GM23248 (cell line): ENCODE measurements around the gene DMTF1. TPM values are rescaled to one million over a fixed set of nuclear protein-coding genes. Genes with fewer than 3 reads are reported as not detected.

Experiments used
- DNase-seq: peaks from one replicate; pipeline ENCODE4 v3.0.0-alpha.2; 2015
- H2AFZ ChIP-seq: fragments of 200-600 bp; sonication (generic); 2 replicates; pipeline ENCODE4 v1.6.1; 2016; ENCODE audit warnings: antibody characterized with exemption
- H3F3A ChIP-seq: fragments of 200-600 bp; sonication (generic); 2 replicates; pipeline ENCODE4 v1.6.1; 2016; ENCODE audit warnings: mild to moderate bottlenecking, antibody characterized with exemption, mixed run types; ENCODE audit not compliant: insufficient read depth
- H3K27ac ChIP-seq: fragments of 200-600 bp; sonication (generic); 2 replicates; pipeline ENCODE4 v1.5.1; 2016; ENCODE audit warnings: mild to moderate bottlenecking
- H3K27me3 ChIP-seq: fragments of 200-600 bp; sonication (generic); replicated peaks from 2 replicates; pipeline ENCODE4 v1.6.1; 2016; ENCODE audit warnings: mild to moderate bottlenecking; ENCODE audit not compliant: insufficient read depth
- H3K36me3 ChIP-seq: fragments of 200-600 bp; sonication (generic); 2 replicates; pipeline ENCODE4 v1.6.1; 2016; ENCODE audit warnings: low read depth, mild to moderate bottlenecking
- H3K4me1 ChIP-seq: fragments of 200-600 bp; sonication (generic); 2 replicates; pipeline ENCODE4 v1.6.1; 2016; ENCODE audit warnings: mild to moderate bottlenecking; ENCODE audit not compliant: insufficient read depth
- H3K4me2 ChIP-seq: fragments of 200-600 bp; sonication (generic); one replicate; pipeline ENCODE4 v1.6.1; 2016; ENCODE audit warnings: mild to moderate bottlenecking; ENCODE audit not compliant: unreplicated experiment
- H3K4me3 ChIP-seq: fragments of 200-600 bp; sonication (generic); 2 replicates; pipeline ENCODE4 v1.5.1; 2016; ENCODE audit warnings: mild to moderate bottlenecking
- H3K79me2 ChIP-seq: fragments of 200-600 bp; sonication (generic); 2 replicates; pipeline ENCODE4 v1.6.1; 2016; ENCODE audit warnings: mild to moderate bottlenecking; ENCODE audit not compliant: insufficient read depth
- H3K9ac ChIP-seq: fragments of 200-600 bp; sonication (generic); 2 replicates; pipeline ENCODE4 v1.6.1; 2016; ENCODE audit warnings: mild to moderate bottlenecking
- H3K9me2 ChIP-seq: fragments of 200-600 bp; sonication (generic); 2 replicates; pipeline ENCODE4 v1.6.1; 2016; ENCODE audit warnings: mixed run types, mild to moderate bottlenecking, moderate library complexity; ENCODE audit not compliant: insufficient read depth
- H3K9me3 ChIP-seq: fragments of 200-600 bp; sonication (generic); one replicate; pipeline ENCODE4 v1.6.1; 2017; ENCODE audit warnings: low read depth
- H4K20me1 ChIP-seq: fragments of 200-600 bp; sonication (generic); 2 replicates; pipeline ENCODE4 v1.6.0; 2016; ENCODE audit not compliant: insufficient read depth
- EZH2 ChIP-seq: fragments of 200-600 bp; sonication (generic); IDR thresholded peaks from 2 replicates; pipeline ENCODE4 v1.6.1; 2018; ENCODE audit warnings: antibody characterized with exemption, mild to moderate bottlenecking; ENCODE audit not compliant: insufficient read depth, poor library complexity, severe bottlenecking
- EZH2phosphoT487 ChIP-seq: fragments of 200-600 bp; sonication (generic); IDR thresholded peaks from 2 replicates; pipeline ENCODE4 v1.6.1; 2018; ENCODE audit warnings: antibody characterized with exemption, moderate library complexity, mild to moderate bottlenecking, low read depth; ENCODE audit not compliant: insufficient read depth
- WGBS, 2 experiments: methylation state at CpG; one replicate each; pipeline ENCODE4 v1.1.6; 2015 to 2017; ENCODE audit warnings: low lambda C conversion rate in 2 of 2, low coverage in 1 of 2; ENCODE audit errors: missing lambda C conversion rate in 2 of 2; 5-methylcytosine and 5-hydroxymethylcytosine counted together
- in situ Hi-C: fragments of 300-500 bp; cut with MboI; formaldehyde crosslinking; loops from 2 replicates; pipeline ENCODE4 v1.15.0; 2020
- polyA plus RNA-seq: library from polyadenylated mRNA; unstranded; fragments of >200 nt; fragmentation: Nextera tagmentation; extraction: Ambion mirVana; gene quantifications from 2 replicates; pipeline ENCODE4 v1.2.1, GENCODE V29; 2016
- total RNA-seq: library from RNA; depleted of rRNA; stranded (reverse); fragments of >200 nt; shearing (Covaris generic); gene quantifications from 2 replicates; pipeline ENCODE4 v1.2.3, GENCODE V29; 2014

Gene DMTF1
- total and polyA plus RNA-seq, 2 experiments from 2014 or later, result 28.4 to 28.6 TPM

DNA sequence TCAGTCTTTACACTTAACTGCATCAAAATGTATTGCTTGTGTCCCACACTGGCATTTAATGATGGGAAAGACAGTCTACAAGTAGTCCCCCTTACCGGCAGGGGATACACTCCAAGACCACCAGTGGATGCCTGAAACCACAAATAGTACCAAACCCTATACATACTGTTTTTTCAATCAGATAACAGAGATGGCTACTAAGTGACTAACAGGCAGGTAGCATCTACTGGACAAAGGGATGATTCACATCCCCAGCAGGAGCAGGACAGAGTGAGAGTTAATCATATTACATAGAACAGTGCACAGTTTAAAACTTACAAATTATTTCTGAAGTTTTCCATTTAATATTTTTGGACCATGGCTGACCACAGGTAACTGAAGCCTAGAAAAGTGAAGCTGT, 54.1 kb downstream of the DMTF1 start:
- Histone ChIP-seq H3K4me3 (no peak overlapping the region), H3K36me3 (no peaks in the 10 kb centered on the region; the same call in 1 of the 2 replicates), H3K79me2 (peaks cover 95% of the 10 kb centered on the region), H2AFZ (no peak overlapping the region), H3K9me3 (no peaks in the 10 kb centered on the region), H3K9me2 (no peaks in the 10 kb centered on the region), H3K27ac (no peak overlapping the region), H4K20me1 (no peaks in the 10 kb centered on the region), H3K9ac (no peak overlapping the region), H3K27me3 (no peaks in the 10 kb centered on the region), H3F3A (peaks cover 35% of the 10 kb centered on the region), H3K4me1 (no peaks in the 10 kb centered on the region; the same call in 1 of the 2 replicates), H3K4me2 (no peak overlapping the region)
- in situ Hi-C loops, result no loop called here
- TF ChIP-seq EZH2phosphoT487 (no peak), EZH2 (no peak)
- DNase-seq, result peak; percentile 38
- whole genome bisulfite sequencing, 2 experiments, result 97 to 100% methylated on average over 1 of the region's 1 CpG

DNA sequence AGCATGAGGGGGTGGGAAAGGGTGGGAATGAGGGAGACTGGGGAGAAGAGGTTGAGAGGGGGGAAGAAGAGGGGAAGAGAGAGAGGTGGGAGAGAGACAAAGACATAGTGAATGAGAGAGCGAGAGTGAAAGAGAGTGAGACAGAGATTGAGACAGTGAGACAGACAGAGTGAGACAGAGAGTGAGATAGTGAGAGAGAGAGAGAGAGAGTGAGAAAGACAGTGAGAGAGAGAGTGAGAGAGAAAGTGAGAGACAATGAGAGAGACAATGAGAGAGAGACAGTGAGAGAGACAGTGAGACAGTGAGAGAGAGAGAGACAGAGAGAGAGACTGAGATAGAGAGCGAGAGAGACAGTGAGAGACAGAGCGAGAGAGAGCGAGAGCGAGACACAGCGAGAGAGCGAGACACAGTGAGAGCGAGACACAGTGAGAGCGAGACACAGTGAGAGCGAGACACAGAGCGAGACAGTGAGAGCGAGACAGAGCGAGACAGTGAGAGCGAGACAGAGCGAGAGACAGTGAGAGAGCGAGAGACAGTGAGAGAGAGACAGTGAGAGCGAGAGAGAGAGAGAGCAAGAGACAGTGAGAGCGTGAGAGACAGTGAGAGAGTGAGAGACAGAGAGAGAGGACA, 57.2 kb downstream of the DMTF1 start:
- DNase-seq, result no peak
- Histone ChIP-seq H3K4me3 (no peak overlapping the region), H3K79me2 (peaks cover 95% of the 10 kb centered on the region), H3K27me3 (no peaks in the 10 kb centered on the region), H3K4me1 (peaks cover 24% of the 10 kb centered on the region), H4K20me1 (0 out of 2 replicates have a peak, but pooled peaks cover 6% of the 10 kb centered on the region), H3K4me2 (no peak overlapping the region), H3F3A (peaks cover 23% of the 10 kb centered on the region), H3K27ac (no peak overlapping the region), H3K36me3 (no peaks in the 10 kb centered on the region; the same call in 1 of the 2 replicates), H3K9me2 (no peaks in the 10 kb centered on the region), H2AFZ (no peak overlapping the region), H3K9me3 (no peaks in the 10 kb centered on the region), H3K9ac (no peak overlapping the region)
- in situ Hi-C loops, result no loop called here
- TF ChIP-seq EZH2, result no peak
- TF ChIP-seq EZH2phosphoT487, result no peak
- WGBS, 2 experiments, result 90 to 95% methylated on average over 15 to 17 of the region's 18 CpGs

DNA sequence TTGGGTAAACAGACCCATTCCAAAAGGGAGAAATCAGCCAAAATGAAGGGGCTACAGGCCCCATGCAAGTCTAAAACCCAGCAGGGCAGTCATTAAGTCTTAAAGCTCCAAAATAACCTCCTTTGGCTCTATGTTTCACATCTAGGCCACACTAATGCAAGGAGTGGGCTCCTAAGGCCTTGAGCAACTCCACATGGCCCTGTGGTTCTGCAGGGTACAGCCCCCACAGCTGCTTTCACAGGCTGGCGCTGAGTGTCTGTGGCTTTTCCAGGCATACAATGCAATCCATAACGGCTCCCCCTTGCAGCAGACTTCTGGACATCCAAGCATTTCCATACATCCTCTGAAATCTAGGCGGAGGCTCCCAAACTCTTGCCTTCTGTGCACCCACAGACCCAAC, 58.3 kb downstream of the DMTF1 start:
- in situ Hi-C loops, result no loop called here
- Histone ChIP-seq H3K27ac (no peak overlapping the region), H3K36me3 (no peaks in the 10 kb centered on the region; the same call in 1 of the 2 replicates), H3K4me2 (no peak overlapping the region), H3F3A (peaks cover 20% of the 10 kb centered on the region), H3K79me2 (peaks cover 95% of the 10 kb centered on the region), H3K27me3 (no peaks in the 10 kb centered on the region), H3K4me3 (no peak overlapping the region), H3K9me3 (no peaks in the 10 kb centered on the region), H2AFZ (no peak overlapping the region), H4K20me1 (0 out of 2 replicates have a peak, but pooled peaks cover 6% of the 10 kb centered on the region), H3K9me2 (no peaks in the 10 kb centered on the region), H3K9ac (no peak overlapping the region), H3K4me1 (peaks cover 28% of the 10 kb centered on the region)
- TF ChIP-seq EZH2 (no peak), EZH2phosphoT487 (no peak)
- DNase-seq, result no peak
- 58 to 62% methylated on average over 3 of the region's 3 CpGs for WGBS, 2 experiments

DNA sequence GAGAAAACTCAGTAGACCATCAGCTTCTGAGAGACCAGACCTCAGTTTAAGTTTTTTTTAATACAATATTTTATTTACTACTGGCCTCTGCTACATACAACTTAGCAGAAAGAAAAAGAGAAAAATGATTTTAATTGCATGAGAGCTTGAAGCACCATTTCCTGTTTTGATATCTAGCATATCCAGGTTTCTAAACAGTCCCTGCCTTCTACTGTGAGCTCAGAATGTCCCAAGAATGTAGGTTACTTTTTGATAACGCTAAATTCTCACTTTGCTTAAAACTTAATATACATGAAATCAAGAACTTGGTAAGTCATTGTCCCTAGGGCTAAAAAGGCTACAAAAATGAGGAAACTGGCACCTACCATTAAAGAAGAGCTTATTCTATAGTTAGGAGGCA, 60.2 kb downstream of the DMTF1 start:
- Histone ChIP-seq H2AFZ (no peak overlapping the region), H4K20me1 (0 out of 2 replicates have a peak, but pooled peaks cover 6% of the 10 kb centered on the region), H3K9me2 (no peaks in the 10 kb centered on the region), H3K36me3 (no peaks in the 10 kb centered on the region; the same call in 1 of the 2 replicates), H3K4me3 (no peak overlapping the region), H3K9ac (no peak overlapping the region), H3K79me2 (peaks cover 99% of the 10 kb centered on the region), H3K4me1 (peaks cover 34% of the 10 kb centered on the region), H3K27ac (no peak overlapping the region), H3F3A (peaks cover 14% of the 10 kb centered on the region; the same call in 1 of the 2 replicates), H3K4me2 (no peak overlapping the region), H3K9me3 (no peaks in the 10 kb centered on the region), H3K27me3 (no peaks in the 10 kb centered on the region)
- 93 to 100% methylated on average over 1 of the region's 1 CpG for WGBS, 2 experiments
- TF ChIP-seq EZH2phosphoT487 (no peak), EZH2 (no peak)
- in situ Hi-C loops, result no loop called here
- no peak for DNase-seq
